Esophagus (tissue), 2 donors: Measurements from ENCODE around the gene PLAAT4. TPM values are rescaled to one million over a fixed set of nuclear protein-coding genes. Genes with fewer than 3 reads are reported as not detected.

Experiments
- H3K27ac ChIP-seq, 2 donors: one replicate each; pipeline ENCODE4 v1.5.1; 2013; ENCODE audit warnings: low read depth in 2 of 2, mild to moderate bottlenecking in 2 of 2, inconsistent platforms in 1 of 2, low read length in 1 of 2, moderate library complexity in 1 of 2
- H3K27me3 ChIP-seq, 2 donors: one replicate each; pipeline ENCODE4 v1.6.1; 2013; ENCODE audit warnings: low read length in 2 of 2, control low read depth in 1 of 2, mild to moderate bottlenecking in 1 of 2; ENCODE audit not compliant: insufficient read depth in 2 of 2, control insufficient read depth in 1 of 2
- H3K36me3 ChIP-seq, 2 donors: one replicate each; pipeline ENCODE4 v1.6.1; 2013; ENCODE audit warnings: low read length in 1 of 2; ENCODE audit not compliant: control insufficient read depth in 2 of 2, insufficient read depth in 2 of 2
- H3K4me1 ChIP-seq, 2 donors: one replicate each; pipeline ENCODE4 v1.6.1; 2013; ENCODE audit warnings: low read length in 1 of 2; ENCODE audit not compliant: control insufficient read depth in 2 of 2, insufficient read depth in 2 of 2
- H3K4me3 ChIP-seq, 2 donors: one replicate each; pipeline ENCODE4 v1.5.1; 2013; ENCODE audit warnings: low read length in 2 of 2, mild to moderate bottlenecking in 2 of 2, low read depth in 1 of 2, moderate library complexity in 1 of 2
- H3K9me3 ChIP-seq, 2 donors: one replicate each; pipeline ENCODE4 v1.6.1; 2013; ENCODE audit warnings: mild to moderate bottlenecking in 2 of 2, low read depth in 1 of 2, low read length in 1 of 2, moderate library complexity in 1 of 2; ENCODE audit not compliant: control insufficient read depth in 2 of 2, insufficient read depth in 1 of 2
- WGBS, 2 donors: extraction: QIAGEN DNeasy Blood & Tissue Kit; methylation state at CpG; one replicate each; pipeline ENCODE4 v1.1.7; 2013; 5-methylcytosine and 5-hydroxymethylcytosine counted together
- polyA plus RNA-seq, 2 donors: library from polyadenylated mRNA; stranded (reverse); fragments of 200-250 nt; gene quantifications; one replicate each; pipeline ENCODE4 v1.2.3, GENCODE V29; 2013
- donor health status: healthy with polysubstance abuse.
- donor health status: Bipolar disorder and iron deficiency.

The PLAAT4 gene
- polyA plus RNA-seq, 2 donors = 12.0 to 12.9 TPM

- Histone ChIP-seq H3K27me3 (no peaks in the 10 kb centered on the region), H3K4me3 (no peak overlapping the region), H3K4me1 (no peaks in the 10 kb centered on the region), H3K27ac (no peak overlapping the region), H3K36me3 (no peaks in the 10 kb centered on the region), H3K9me3 (no peaks in the 10 kb centered on the region)
- 82 to 88% methylated on average over 3 of the region's 3 CpGs for whole genome bisulfite sequencing, 2 donors
These were observed 28.6 kb upstream of the PLAAT4 start for GRCh38 chr11:63508009-63508408.

GRCh38 chr11:63508745-63509144, 27.9 kb upstream of the PLAAT4 start:
- no peaks in the 10 kb centered on the region for H3K27me3 ChIP-seq
- 90 to 96% methylated on average over 12 of the region's 12 CpGs for WGBS, 2 donors

GRCh38 chr11:63510360-63511047, 26.1 kb upstream of the PLAAT4 start:
- Histone ChIP-seq H3K4me3 (no peak overlapping the region), H3K9me3 (no peaks in the 10 kb centered on the region), H3K4me1 (no peaks in the 10 kb centered on the region), H3K27ac (no peak overlapping the region), H3K27me3 (no peaks in the 10 kb centered on the region), H3K36me3 (no peaks in the 10 kb centered on the region)
- 78 to 79% methylated on average over 7 of the region's 7 CpGs for WGBS, 2 donors

More at GRCh38 chr11:63508745-63509144, 27.9 kb upstream of the PLAAT4 start:
- Histone ChIP-seq H3K36me3 (no peaks in the 10 kb centered on the region), H3K27ac (no peak overlapping the region), H3K4me3 (no peak overlapping the region), H3K4me1 (no peaks in the 10 kb centered on the region), H3K9me3 (no peaks in the 10 kb centered on the region)

- Histone ChIP-seq H3K27me3 (no peaks in the 10 kb centered on the region), H3K4me1 (no peaks in the 10 kb centered on the region), H3K27ac (no peak overlapping the region), H3K9me3 (no peaks in the 10 kb centered on the region), H3K36me3 (no peaks in the 10 kb centered on the region), H3K4me3 (no peak overlapping the region)
- 74 to 85% methylated on average over 11 of the region's 11 CpGs for WGBS, 2 donors
These were observed 25.4 kb upstream of the PLAAT4 start for GRCh38 chr11:63511048-63511748.

- H3K4me3 ChIP-seq = no peak overlapping the region
- H3K9me3 ChIP-seq = no peaks in the 10 kb centered on the region
- H3K27ac ChIP-seq = no peak overlapping the region
- no peaks in the 10 kb centered on the region for H3K4me1 ChIP-seq
- H3K27me3 ChIP-seq = no peaks in the 10 kb centered on the region
- no peaks in the 10 kb centered on the region for H3K36me3 ChIP-seq
- 91 to 92% methylated on average over 7 of the region's 7 CpGs for WGBS, 2 donors
These were observed 23.8 kb upstream of the PLAAT4 start for GRCh38 chr11:63512816-63513215.

- no peaks in the 10 kb centered on the region for H3K9me3 ChIP-seq
- H3K36me3 ChIP-seq = no peaks in the 10 kb centered on the region
- WGBS, 2 donors = 96 to 97% methylated on average over 6 of the region's 6 CpGs
These were observed 20.5 kb upstream of the PLAAT4 start for GRCh38 chr11:63516109-63516508.

GRCh38 chr11:63517156-63517555, 19.5 kb upstream of the PLAAT4 start:
- H3K4me3 ChIP-seq = no peak overlapping the region
- H3K27ac ChIP-seq = no peak overlapping the region
- 94 to 97% methylated on average over 5 of the region's 5 CpGs for WGBS, 2 donors
- no peaks in the 10 kb centered on the region for H3K9me3 ChIP-seq
- H3K27me3 ChIP-seq = no peaks in the 10 kb centered on the region
- H3K4me1 ChIP-seq = no peaks in the 10 kb centered on the region
- no peaks in the 10 kb centered on the region for H3K36me3 ChIP-seq

More at GRCh38 chr11:63516109-63516508, 20.5 kb upstream of the PLAAT4 start:
- no peak overlapping the region for H3K4me3 ChIP-seq
- H3K27me3 ChIP-seq = no peaks in the 10 kb centered on the region
- no peaks in the 10 kb centered on the region for H3K4me1 ChIP-seq
- no peak overlapping the region for H3K27ac ChIP-seq

- 33 to 41% methylated on average over 1 of the region's 1 CpG for WGBS, 2 donors
- Histone ChIP-seq H3K36me3 (no peaks in the 10 kb centered on the region), H3K27me3 (no peaks in the 10 kb centered on the region), H3K9me3 (peaks cover 0 to 2% of the 10 kb centered on the region in 2 donors), H3K4me3 (no peak overlapping the region), H3K27ac (no peak overlapping the region), H3K4me1 (no peaks in the 10 kb centered on the region)
These were observed 18.1 kb upstream of the PLAAT4 start for GRCh38 chr11:63518548-63518947.

- Histone ChIP-seq H3K4me3 (no peak overlapping the region), H3K36me3 (no peaks in the 10 kb centered on the region), H3K9me3 (peaks cover 0 to 2% of the 10 kb centered on the region in 2 donors), H3K4me1 (no peaks in the 10 kb centered on the region), H3K27me3 (no peaks in the 10 kb centered on the region), H3K27ac (no peak overlapping the region)
- WGBS, 2 donors = 84 to 86% methylated on average over 5 of the region's 5 CpGs
These were observed 15.9 kb upstream of the PLAAT4 start for GRCh38 chr11:63520606-63521170.
